ENCODE results near the gene ANXA8.

DNA sequence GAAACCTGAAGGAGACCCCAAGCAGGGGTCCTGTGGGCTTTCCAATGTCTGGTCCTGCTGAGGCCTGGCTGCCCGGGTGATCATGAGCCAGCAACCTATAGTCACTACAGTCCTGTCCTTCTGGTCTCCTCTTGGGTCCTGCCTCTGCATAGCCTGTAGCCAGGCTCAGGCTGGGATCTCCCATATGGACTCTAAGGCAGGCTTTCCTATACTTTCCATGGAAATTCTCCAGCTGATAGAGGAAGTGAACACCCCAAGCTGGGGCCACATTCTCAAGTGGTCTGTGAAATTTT is 26.4 kb downstream of the ANXA8 start:
- TF ChIP-seq, protein P1, sequence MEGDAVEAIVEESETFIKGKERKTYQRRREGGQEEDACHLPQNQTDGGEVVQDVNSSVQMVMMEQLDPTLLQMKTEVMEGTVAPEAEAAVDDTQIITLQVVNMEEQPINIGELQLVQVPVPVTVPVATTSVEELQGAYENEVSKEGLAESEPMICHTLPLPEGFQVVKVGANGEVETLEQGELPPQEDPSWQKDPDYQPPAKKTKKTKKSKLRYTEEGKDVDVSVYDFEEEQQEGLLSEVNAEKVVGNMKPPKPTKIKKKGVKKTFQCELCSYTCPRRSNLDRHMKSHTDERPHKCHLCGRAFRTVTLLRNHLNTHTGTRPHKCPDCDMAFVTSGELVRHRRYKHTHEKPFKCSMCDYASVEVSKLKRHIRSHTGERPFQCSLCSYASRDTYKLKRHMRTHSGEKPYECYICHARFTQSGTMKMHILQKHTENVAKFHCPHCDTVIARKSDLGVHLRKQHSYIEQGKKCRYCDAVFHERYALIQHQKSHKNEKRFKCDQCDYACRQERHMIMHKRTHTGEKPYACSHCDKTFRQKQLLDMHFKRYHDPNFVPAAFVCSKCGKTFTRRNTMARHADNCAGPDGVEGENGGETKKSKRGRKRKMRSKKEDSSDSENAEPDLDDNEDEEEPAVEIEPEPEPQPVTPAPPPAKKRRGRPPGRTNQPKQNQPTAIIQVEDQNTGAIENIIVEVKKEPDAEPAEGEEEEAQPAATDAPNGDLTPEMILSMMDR (conservative IDR thresholded peaks at IDR 0.05 in 1 of 2, IDR thresholded peaks at IDR 0.05 in 1 of 2; ENCODE audit: extremely low read depth in 1 of 2, insufficient read depth in 1 of 2, low read depth in 1 of 2, low read length in 2 of 2) = no peak
- no peak for TF ChIP-seq EZH2 (IDR thresholded peaks at IDR 0.05; ENCODE audit: borderline replicate concordance, low read length)
